ENCODE measurements around the gene FGF14. TPM values are rescaled to one million over a fixed set of nuclear protein-coding genes. Genes with fewer than 3 reads are reported as not detected.

Gene FGF14
- total RNA-seq, 1 donor from 2014 or later: 0.52 TPM

DNA sequence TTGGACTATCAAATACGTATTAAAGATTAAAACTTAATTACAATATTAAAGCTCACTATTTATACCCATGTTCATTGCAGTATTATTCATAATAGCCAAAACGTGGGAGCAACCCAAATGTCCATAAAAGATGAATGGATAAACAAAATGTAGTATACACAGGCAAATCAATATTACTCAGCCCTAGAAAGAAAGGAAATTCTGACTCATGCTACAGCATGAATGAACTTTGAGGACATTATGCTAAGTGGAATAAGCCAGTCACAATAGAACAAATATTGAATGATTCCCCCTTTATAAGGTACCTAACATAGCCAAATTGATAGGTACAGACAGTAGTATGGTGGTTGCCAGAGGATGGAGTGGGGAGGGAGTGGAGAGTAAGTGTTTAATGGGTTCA lies 457.3 kb downstream of the FGF14 start:
- Histone ChIP-seq H3K27ac (ENCODE audit: low read depth, low read length) (no peak overlapping the region), H3K36me3 (ENCODE audit: control insufficient read depth in 3 of 3, insufficient read depth in 3 of 3, low read length in 3 of 3) (no peaks in the 10 kb centered on the region), H3K4me3 (ENCODE audit: low read length in 3 of 3) (no peak overlapping the region), H3K4me1 (ENCODE audit: control insufficient read depth in 3 of 3, insufficient read depth in 3 of 3, low read length in 3 of 3) (no peaks in the 10 kb centered on the region), H3K9me3 (ENCODE audit: control insufficient read depth in 3 of 3, low read length in 3 of 3) (no peaks in the 10 kb centered on the region), H3K27me3 (ENCODE audit: control insufficient read depth in 3 of 3, insufficient read depth in 3 of 3, low read length in 3 of 3) (no peaks in the 10 kb centered on the region), H3K9ac (ENCODE audit: low read depth in 1 of 3, low read length in 3 of 3) (no peak overlapping the region)

GRCh38 chr13:101942535-101943157 lies 459.2 kb downstream of the FGF14 start:
- H3K9ac ChIP-seq (ENCODE audit: low read depth in 1 of 3, low read length in 3 of 3): no peak overlapping the region
- no peak overlapping the region for H3K4me3 ChIP-seq (ENCODE audit: low read length in 3 of 3)
- H3K4me1 ChIP-seq (ENCODE audit: control insufficient read depth in 3 of 3, insufficient read depth in 3 of 3, low read length in 3 of 3): no peaks in the 10 kb centered on the region
- no peak overlapping the region for H3K27ac ChIP-seq (ENCODE audit: low read depth, low read length)
- H3K27me3 ChIP-seq (ENCODE audit: control insufficient read depth in 3 of 3, insufficient read depth in 3 of 3, low read length in 3 of 3): no peaks in the 10 kb centered on the region
- no peaks in the 10 kb centered on the region for H3K36me3 ChIP-seq (ENCODE audit: control insufficient read depth in 3 of 3, insufficient read depth in 3 of 3, low read length in 3 of 3)
- H3K9me3 ChIP-seq (ENCODE audit: control insufficient read depth in 3 of 3, low read length in 3 of 3): no peaks in the 10 kb centered on the region

GRCh38 chr13:101942038-101942437 lies 459.8 kb downstream of the FGF14 start:
- Histone ChIP-seq H3K36me3 (ENCODE audit: control insufficient read depth in 3 of 3, insufficient read depth in 3 of 3, low read length in 3 of 3) (no peaks in the 10 kb centered on the region), H3K27me3 (ENCODE audit: control insufficient read depth in 3 of 3, insufficient read depth in 3 of 3, low read length in 3 of 3) (no peaks in the 10 kb centered on the region), H3K4me1 (ENCODE audit: control insufficient read depth in 3 of 3, insufficient read depth in 3 of 3, low read length in 3 of 3) (no peaks in the 10 kb centered on the region), H3K9ac (ENCODE audit: low read depth in 1 of 3, low read length in 3 of 3) (no peak overlapping the region), H3K27ac (ENCODE audit: low read depth, low read length) (no peak overlapping the region), H3K4me3 (ENCODE audit: low read length in 3 of 3) (no peak overlapping the region), H3K9me3 (ENCODE audit: control insufficient read depth in 3 of 3, low read length in 3 of 3) (no peaks in the 10 kb centered on the region)

DNA sequence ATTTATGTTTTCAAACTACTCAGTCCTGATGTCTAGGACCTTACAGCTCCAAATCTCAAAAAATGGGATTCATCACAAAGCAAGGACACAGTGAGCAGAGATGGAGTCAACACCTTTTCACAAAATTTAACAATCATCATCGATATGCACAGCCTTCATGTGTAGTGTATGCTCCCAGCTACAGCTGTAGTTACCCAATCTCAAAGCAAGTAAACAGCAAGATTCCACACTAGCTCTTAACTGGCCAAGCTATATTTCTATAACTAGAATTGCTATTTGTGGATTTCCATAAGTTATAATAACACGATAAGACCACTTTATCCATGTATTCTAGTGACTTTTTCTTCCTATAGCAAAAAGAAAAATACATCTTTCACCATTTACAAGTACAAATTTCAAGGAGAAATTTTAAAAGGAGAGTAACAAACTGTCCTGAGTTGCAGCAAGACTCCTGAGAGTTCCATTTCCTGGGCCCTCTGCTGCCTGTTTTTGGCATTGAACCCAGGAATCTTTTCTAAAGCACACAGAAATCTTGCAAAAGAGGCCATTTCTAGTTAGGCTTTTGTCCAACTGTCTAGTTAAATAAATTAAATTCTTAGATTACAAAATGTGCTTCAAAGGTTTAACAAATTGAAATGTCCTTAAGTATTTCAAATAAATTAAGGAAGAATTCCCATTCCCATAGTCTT lies 460.6 kb downstream of the FGF14 start:
- Histone ChIP-seq H3K4me1 (ENCODE audit: control insufficient read depth in 3 of 3, insufficient read depth in 3 of 3, low read length in 3 of 3) (no peaks in the 10 kb centered on the region), H3K36me3 (ENCODE audit: control insufficient read depth in 3 of 3, insufficient read depth in 3 of 3, low read length in 3 of 3) (no peaks in the 10 kb centered on the region), H3K27me3 (ENCODE audit: control insufficient read depth in 3 of 3, insufficient read depth in 3 of 3, low read length in 3 of 3) (no peaks in the 10 kb centered on the region), H3K27ac (ENCODE audit: low read depth, low read length) (no peak overlapping the region), H3K4me3 (ENCODE audit: low read length in 3 of 3) (no peak overlapping the region), H3K9me3 (ENCODE audit: control insufficient read depth in 3 of 3, low read length in 3 of 3) (no peaks in the 10 kb centered on the region), H3K9ac (ENCODE audit: low read depth in 1 of 3, low read length in 3 of 3) (no peak overlapping the region)

DNA sequence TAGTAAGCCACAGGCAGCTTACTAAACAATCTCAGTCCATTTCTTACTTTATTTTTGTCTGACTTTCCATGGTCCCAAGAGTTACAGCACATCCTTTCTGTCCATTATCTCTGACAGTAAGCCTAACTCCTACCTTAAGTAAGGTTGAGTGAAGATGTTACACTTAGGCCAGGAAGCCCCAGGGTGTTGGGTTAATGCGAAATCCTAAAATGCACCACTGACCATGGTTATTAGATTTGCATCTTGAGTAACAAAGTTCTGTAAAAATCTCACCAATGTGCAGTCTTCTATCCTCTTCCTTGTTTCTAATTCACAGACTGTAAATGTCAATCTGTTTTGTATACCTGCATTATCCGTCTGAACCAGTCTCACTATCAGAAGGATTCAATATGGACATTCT lies 462.5 kb downstream of the FGF14 start:
- Histone ChIP-seq H3K27me3 (ENCODE audit: control insufficient read depth in 3 of 3, insufficient read depth in 3 of 3, low read length in 3 of 3) (no peaks in the 10 kb centered on the region), H3K4me3 (ENCODE audit: low read length in 3 of 3) (no peak overlapping the region), H3K9ac (ENCODE audit: low read depth in 1 of 3, low read length in 3 of 3) (no peak overlapping the region), H3K36me3 (ENCODE audit: control insufficient read depth in 3 of 3, insufficient read depth in 3 of 3, low read length in 3 of 3) (no peaks in the 10 kb centered on the region), H3K9me3 (ENCODE audit: control insufficient read depth in 3 of 3, low read length in 3 of 3) (no peaks in the 10 kb centered on the region), H3K4me1 (ENCODE audit: control insufficient read depth in 3 of 3, insufficient read depth in 3 of 3, low read length in 3 of 3) (no peaks in the 10 kb centered on the region), H3K27ac (ENCODE audit: low read depth, low read length) (no peak overlapping the region)

DNA sequence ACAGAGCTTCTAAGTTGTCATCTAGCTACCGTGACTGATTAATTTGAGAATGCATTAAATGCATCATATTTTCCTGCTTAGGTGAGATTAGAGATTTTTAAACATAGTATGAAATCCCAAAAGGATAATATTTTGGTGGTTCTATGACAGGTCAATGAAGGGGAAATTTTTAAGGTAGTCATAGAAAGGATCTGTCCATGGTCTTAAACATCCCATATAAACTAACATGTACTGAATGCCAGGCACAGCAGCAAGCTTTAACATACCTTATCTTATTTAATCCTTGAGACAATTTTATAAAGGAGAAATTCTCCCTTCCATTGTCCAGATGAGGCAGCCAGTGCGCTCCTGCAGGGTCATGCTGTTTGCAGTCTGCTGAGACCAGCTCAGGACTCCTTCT lies 466.0 kb downstream of the FGF14 start:
- no peaks in the 10 kb centered on the region for H3K4me1 ChIP-seq (ENCODE audit: control insufficient read depth in 3 of 3, insufficient read depth in 3 of 3, low read length in 3 of 3)
- H3K27ac ChIP-seq (ENCODE audit: low read depth, low read length): no peak overlapping the region
- H3K27me3 ChIP-seq (ENCODE audit: control insufficient read depth in 3 of 3, insufficient read depth in 3 of 3, low read length in 3 of 3): no peaks in the 10 kb centered on the region
- no peak overlapping the region for H3K4me3 ChIP-seq (ENCODE audit: low read length in 3 of 3)
- no peaks in the 10 kb centered on the region for H3K36me3 ChIP-seq (ENCODE audit: control insufficient read depth in 3 of 3, insufficient read depth in 3 of 3, low read length in 3 of 3)
- no peak overlapping the region for H3K9ac ChIP-seq (ENCODE audit: low read depth in 1 of 3, low read length in 3 of 3)
- no peaks in the 10 kb centered on the region for H3K9me3 ChIP-seq (ENCODE audit: control insufficient read depth in 3 of 3, low read length in 3 of 3)

- Histone ChIP-seq H3K9ac (ENCODE audit: low read depth in 1 of 3, low read length in 3 of 3) (no peak overlapping the region), H3K36me3 (ENCODE audit: control insufficient read depth in 3 of 3, insufficient read depth in 3 of 3, low read length in 3 of 3) (no peaks in the 10 kb centered on the region), H3K4me3 (ENCODE audit: low read length in 3 of 3) (no peak overlapping the region)
These were observed 470.7 kb downstream of the FGF14 start for GRCh38 chr13:101931186-101931585.

GRCh38 chr13:101930331-101930730 lies 471.5 kb downstream of the FGF14 start:
- no peak overlapping the region for H3K4me3 ChIP-seq (ENCODE audit: low read length in 3 of 3)
- H3K27me3 ChIP-seq (ENCODE audit: control insufficient read depth in 3 of 3, insufficient read depth in 3 of 3, low read length in 3 of 3): no peaks in the 10 kb centered on the region
- no peaks in the 10 kb centered on the region for H3K4me1 ChIP-seq (ENCODE audit: control insufficient read depth in 3 of 3, insufficient read depth in 3 of 3, low read length in 3 of 3)
- no peak overlapping the region for H3K9ac ChIP-seq (ENCODE audit: low read depth in 1 of 3, low read length in 3 of 3)
- no peaks in the 10 kb centered on the region for H3K36me3 ChIP-seq (ENCODE audit: control insufficient read depth in 3 of 3, insufficient read depth in 3 of 3, low read length in 3 of 3)
- H3K9me3 ChIP-seq (ENCODE audit: control insufficient read depth in 3 of 3, low read length in 3 of 3): no peaks in the 10 kb centered on the region
- no peak overlapping the region for H3K27ac ChIP-seq (ENCODE audit: low read depth, low read length)

More at GRCh38 chr13:101931186-101931585, 470.7 kb downstream of the FGF14 start:
- H3K9me3 ChIP-seq (ENCODE audit: control insufficient read depth in 3 of 3, low read length in 3 of 3): no peaks in the 10 kb centered on the region
- H3K27ac ChIP-seq (ENCODE audit: low read depth, low read length): no peak overlapping the region
- no peaks in the 10 kb centered on the region for H3K4me1 ChIP-seq (ENCODE audit: control insufficient read depth in 3 of 3, insufficient read depth in 3 of 3, low read length in 3 of 3)
- H3K27me3 ChIP-seq (ENCODE audit: control insufficient read depth in 3 of 3, insufficient read depth in 3 of 3, low read length in 3 of 3): no peaks in the 10 kb centered on the region

DNA sequence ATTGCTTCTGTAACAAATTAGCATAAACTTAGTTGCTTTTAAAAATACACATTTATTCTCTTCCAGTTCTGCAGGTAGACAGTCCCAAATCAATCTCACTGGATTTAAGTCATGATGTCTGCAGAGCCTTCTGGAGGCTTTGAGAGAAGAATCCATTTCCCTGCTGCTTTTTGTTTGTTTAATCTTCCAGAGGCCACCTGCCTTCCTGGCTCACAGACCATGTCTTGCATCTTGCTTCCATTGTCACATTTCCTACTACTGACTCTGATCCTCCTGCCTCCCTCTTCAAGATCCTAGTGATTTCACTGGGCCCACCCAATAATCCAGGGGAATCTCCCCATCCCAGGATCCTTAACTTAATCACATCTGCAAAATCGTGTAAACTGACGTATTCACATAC lies 476.1 kb downstream of the FGF14 start:
- no peaks in the 10 kb centered on the region for H3K36me3 ChIP-seq (ENCODE audit: control insufficient read depth in 3 of 3, insufficient read depth in 3 of 3, low read length in 3 of 3)
- no peaks in the 10 kb centered on the region for H3K9me3 ChIP-seq (ENCODE audit: control insufficient read depth in 3 of 3, low read length in 3 of 3)
- H3K9ac ChIP-seq (ENCODE audit: low read depth in 1 of 3, low read length in 3 of 3): no peak overlapping the region
- no peak overlapping the region for H3K4me3 ChIP-seq (ENCODE audit: low read length in 3 of 3)
- H3K27ac ChIP-seq (ENCODE audit: low read depth, low read length): no peak overlapping the region
- H3K27me3 ChIP-seq (ENCODE audit: control insufficient read depth in 3 of 3, insufficient read depth in 3 of 3, low read length in 3 of 3): peaks cover 0 to 8% (median 3%) of the 10 kb centered on the region in 3 donors
- H3K4me1 ChIP-seq (ENCODE audit: control insufficient read depth in 3 of 3, insufficient read depth in 3 of 3, low read length in 3 of 3): no peaks in the 10 kb centered on the region

- no peak overlapping the region for H3K27ac ChIP-seq (ENCODE audit: low read depth, low read length)
- H3K9ac ChIP-seq (ENCODE audit: low read depth in 1 of 3, low read length in 3 of 3): no peak overlapping the region
- H3K27me3 ChIP-seq (ENCODE audit: control insufficient read depth in 3 of 3, insufficient read depth in 3 of 3, low read length in 3 of 3): peaks cover 43 to 57% (median 50%) of the 10 kb centered on the region in 3 donors
- H3K4me1 ChIP-seq (ENCODE audit: control insufficient read depth in 3 of 3, insufficient read depth in 3 of 3, low read length in 3 of 3): peaks cover 0 to 14% (median 6%) of the 10 kb centered on the region in 3 donors
- H3K4me3 ChIP-seq (ENCODE audit: low read length in 3 of 3): no peak overlapping the region
- no peaks in the 10 kb centered on the region for H3K36me3 ChIP-seq (ENCODE audit: control insufficient read depth in 3 of 3, insufficient read depth in 3 of 3, low read length in 3 of 3)
- no peaks in the 10 kb centered on the region for H3K9me3 ChIP-seq (ENCODE audit: control insufficient read depth in 3 of 3, low read length in 3 of 3)
These were observed 482.2 kb downstream of the FGF14 start for GRCh38 chr13:101919541-101920181.

All from skeletal muscle tissue (tissue), 4 donors.